SHP77 treated with DMSO at 0.1 percent for 48 hours (cell line): ENCODE results near the gene PLXNB2.
"Not testable (repeated sequence)": the region's sequence is repeated elsewhere in the genome, so short reads cannot be mapped to it uniquely, and the experiment has no call there.

ENCODE experiments used
- DNase-seq: peaks from one replicate; lab custom pipeline; 2025; lab: John Stamatoyannopoulos, UW

PLXNB2 gene

DNA sequence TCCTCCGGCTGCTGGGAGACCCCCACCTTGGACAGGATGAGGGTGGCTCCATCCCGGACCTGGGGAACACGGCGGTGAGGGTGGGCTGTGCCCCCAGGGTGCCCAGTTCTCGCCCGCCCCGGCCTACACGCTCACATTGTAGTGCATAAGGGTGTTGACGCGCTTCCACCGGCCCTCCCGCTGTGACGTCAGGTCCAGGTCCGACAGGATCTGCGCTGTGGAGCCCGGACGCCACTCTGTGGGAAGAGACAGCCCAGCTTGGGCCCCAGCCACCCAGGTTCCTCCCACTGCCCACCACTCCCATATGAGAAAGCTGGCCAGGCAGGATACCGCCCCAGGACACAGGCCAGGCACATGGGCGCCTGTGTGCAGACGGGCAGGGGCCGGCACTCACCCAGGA, 29.0 kb downstream of the PLXNB2 start:
- DNase-seq, result no peak

GRCh38 chr22:50277761-50278160, 29.7 kb downstream of the PLXNB2 start:
- DNase-seq, result no peak

DNA sequence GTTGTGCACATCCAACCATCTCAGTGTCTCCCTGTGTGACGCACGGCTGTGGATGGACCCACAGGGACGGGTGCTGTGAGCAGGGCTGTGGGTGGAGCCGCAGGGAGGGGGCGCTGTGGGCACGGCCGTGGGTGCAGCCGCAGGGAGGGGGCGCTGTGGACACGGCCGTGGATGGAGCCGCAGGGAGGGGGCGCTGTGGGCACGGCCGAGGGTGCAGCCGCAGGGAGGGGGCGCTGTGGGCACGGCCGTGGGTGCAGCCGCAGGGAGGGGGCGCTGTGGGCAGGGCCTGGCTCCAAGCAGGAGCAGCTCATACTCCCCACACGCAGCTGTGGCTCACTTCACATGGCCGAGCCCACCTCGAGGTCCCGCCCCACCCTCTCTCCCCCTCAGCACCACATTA, 31.3 kb downstream of the PLXNB2 start:
- no peak for DNase-seq

GRCh38 chr22:50275181-50276055, 32.0 kb downstream of the PLXNB2 start:
- no peak for DNase-seq

- DNase-seq, result no peak
Observed at GRCh38 chr22:50274771-50275170, 32.7 kb downstream of the PLXNB2 start.

DNA sequence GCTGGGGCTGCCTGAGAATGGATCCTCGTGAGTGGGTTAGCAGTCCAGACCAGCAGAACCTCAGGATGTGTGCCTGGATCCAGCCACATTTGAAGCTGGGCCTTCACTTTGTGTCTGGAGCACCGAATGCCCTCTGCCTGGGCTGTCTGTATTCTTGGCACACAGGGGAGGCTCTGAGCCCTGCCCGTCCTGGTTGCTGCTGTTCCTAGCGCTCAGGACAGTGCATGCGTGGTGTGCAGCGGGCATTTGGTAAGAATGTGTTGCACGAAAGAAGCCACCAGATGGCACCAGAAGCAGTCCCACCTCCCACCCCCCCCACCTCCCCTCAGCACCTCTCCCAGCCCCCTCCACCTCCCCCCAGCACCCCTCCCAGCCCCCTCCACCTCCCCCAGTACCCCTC, 33.1 kb downstream of the PLXNB2 start:
- no peak for DNase-seq

GRCh38 chr22:50273781-50274180, 33.7 kb downstream of the PLXNB2 start:
- DNase-seq, result not testable (repeated sequence)

- DNase-seq, result not testable (repeated sequence)
Observed at GRCh38 chr22:50273352-50273751, 34.1 kb downstream of the PLXNB2 start.

DNA sequence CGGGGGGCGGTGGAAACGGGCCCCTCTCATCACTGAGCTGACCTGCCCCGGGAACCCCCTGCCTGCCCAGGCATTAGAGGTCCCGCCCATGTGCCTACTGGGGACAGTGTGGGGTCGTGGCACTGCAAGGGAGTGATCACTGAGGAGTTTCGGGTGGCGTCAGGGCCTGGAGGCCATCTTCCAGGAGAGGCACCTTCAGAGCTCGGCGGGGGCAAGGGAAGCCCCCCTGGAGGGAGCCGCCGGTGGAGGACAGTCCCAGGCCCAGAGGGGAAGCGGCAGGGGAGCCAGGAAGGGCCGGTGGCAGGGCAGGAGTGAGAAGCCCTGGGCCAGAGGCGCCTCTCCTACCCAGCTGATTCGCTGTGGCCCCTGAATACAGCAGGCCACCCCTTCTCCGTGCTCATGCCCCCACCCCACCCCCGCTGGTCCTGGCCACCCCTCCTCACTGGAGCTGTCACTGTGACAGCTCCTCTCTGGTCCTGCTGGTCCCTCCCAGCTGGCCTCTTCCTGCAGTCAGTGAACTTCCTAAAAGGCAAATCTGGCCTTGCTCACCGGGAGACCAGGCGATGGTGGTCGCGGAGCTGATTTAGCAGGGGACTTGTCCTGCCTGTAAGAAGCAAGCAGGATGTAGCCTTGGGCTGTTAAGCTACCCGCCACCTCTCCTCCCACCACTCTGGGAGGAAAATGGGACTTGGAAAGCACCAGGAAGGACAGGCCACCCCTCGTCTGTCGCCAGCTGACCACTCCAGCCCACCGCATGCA, 35.2 kb downstream of the PLXNB2 start:
- DNase-seq, result no peak

- peak; percentile 16 for DNase-seq
Observed at GRCh38 chr22:50271519-50271970, 35.9 kb downstream of the PLXNB2 start.

GRCh38 chr22:50270666-50271394, 36.6 kb downstream of the PLXNB2 start:
- DNase-seq, result no peak

- DNase-seq, result no peak
Observed at GRCh38 chr22:50269970-50270665, 37.3 kb downstream of the PLXNB2 start, which contains the start of gene MAPK11. MAPK11 (minus strand) TSS chr22:50270380; CDS start chr22:50270292, 88 bp downstream.

GRCh38 chr22:50269573-50269969, 37.9 kb downstream of the PLXNB2 start:
- DNase-seq, result no peak

- DNase-seq, result no peak
Observed at GRCh38 chr22:50268655-50269113, 38.8 kb downstream of the PLXNB2 start.

- DNase-seq, result no peak
Observed at GRCh38 chr22:50267591-50268390, 39.7 kb downstream of the PLXNB2 start.

DNA sequence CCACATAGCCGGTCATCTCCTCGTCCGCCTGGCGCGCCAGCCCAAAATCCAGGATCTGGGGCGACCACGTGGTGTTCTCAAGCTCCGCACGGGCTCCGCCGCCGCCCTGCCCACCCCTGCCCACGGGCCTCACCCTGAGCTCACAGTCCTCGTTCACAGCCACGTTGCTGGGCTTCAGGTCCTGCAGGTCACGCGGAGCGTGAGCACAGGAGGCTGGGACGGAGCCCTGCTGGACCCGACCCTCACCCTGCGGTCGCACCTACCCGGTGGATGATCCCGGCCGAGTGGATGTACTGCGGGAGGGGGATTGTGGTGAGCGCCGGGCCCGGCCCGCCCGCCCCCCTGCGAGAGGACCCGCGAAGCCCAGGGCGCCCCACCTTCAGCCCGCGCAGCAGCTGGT, 40.5 kb downstream of the PLXNB2 start:
- no peak for DNase-seq

GRCh38 chr22:50264946-50265669, 42.3 kb downstream of the PLXNB2 start:
- no peak for DNase-seq

DNA sequence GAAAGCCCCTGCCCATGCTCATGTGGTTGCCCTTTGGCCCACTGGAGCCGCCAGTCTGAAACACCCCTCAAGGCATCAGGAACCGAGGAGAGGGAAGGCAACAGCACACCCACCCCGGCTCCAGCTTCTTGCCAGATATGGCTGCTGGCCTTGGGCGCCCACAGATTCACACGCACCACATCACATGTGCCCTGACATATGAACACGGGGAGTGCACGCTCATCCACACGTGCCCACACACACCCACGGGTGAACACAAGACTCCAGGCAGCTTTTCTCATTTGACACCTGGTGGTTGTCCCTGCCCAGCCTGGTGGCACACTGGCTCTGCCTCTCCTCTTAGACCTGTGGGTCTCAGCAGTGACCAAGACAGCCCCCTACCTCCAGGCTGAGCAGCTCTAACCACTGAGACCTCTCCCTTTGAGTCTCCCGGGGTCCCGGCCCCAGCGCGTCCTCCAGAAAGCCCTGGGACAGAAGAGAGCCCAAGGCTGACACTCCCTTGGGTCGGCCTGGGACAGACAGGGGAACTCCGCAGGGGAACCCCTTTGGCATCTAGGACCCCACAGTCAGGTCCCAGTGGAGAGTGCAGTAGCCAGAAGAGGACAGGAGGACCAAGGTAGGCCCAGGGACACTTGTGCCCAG, 43.2 kb downstream of the PLXNB2 start:
- no peak for DNase-seq

GRCh38 chr22:50262973-50263617, 44.4 kb downstream of the PLXNB2 start:
- no peak for DNase-seq
